Measurements from ENCODE around the gene C12orf56. TPM values are rescaled to one million over a fixed set of nuclear protein-coding genes. Genes with fewer than 3 reads are reported as not detected.
"Not testable (repeated sequence)": the region's sequence is repeated elsewhere in the genome, so short reads cannot be mapped to it uniquely, and the experiment has no call there.

C12orf56 gene
- total RNA-seq, 2 experiments from 2014 or later: not detected

DNA sequence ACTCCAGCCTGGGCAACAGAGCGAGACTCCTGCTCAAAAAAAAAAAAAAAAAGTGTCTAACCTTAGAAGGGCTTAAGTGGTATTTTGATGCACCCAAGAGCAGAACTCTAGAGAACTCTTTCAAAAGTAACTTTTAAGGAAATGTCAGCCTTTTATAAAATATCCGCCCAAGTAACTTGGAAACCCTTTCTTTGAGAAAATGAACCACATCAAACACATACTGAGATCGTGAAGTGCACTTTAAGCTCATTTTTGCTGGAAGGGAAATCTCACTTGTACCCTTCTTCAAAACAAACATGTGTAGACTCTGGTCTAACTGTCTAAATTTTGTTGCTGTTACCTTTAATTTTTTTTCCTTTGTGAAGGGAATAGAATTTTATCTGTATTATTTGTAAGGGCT, 5.5 kb downstream of the C12orf56 start:
- CTCF ChIA-PET: interaction anchor here (0.6 to 1.0 kb wide), 2 partner anchors 19 to 335 kb away, joined by 3 to 4 read pairs; partner anchors contain the start of gene XPOT
- no peak for DNase-seq
- no peaks in the 10 kb centered on the region for H3K27me3 Mint-ChIP-seq (ENCODE audit: low read depth)
- intact Hi-C loops (cut with micrococcal nuclease): loop anchor here (1.0 to 5.0 kb wide), 2 partner anchors 19 to 608 kb away; partner anchors contain the start of genes RXYLT1 and XPOT
- H3K4me3 Mint-ChIP-seq: no peak overlapping the region
- peaks cover 1% of the 10 kb centered on the region for H3K36me3 Mint-ChIP-seq (ENCODE audit: low read depth)
- H3K27ac Mint-ChIP-seq: peak overlapping the region; percentile 10
- H3K9me3 Mint-ChIP-seq: peaks cover 17% of the 10 kb centered on the region
- H3K4me1 Mint-ChIP-seq (ENCODE audit: low read depth): peaks cover 24% of the 10 kb centered on the region

DNA sequence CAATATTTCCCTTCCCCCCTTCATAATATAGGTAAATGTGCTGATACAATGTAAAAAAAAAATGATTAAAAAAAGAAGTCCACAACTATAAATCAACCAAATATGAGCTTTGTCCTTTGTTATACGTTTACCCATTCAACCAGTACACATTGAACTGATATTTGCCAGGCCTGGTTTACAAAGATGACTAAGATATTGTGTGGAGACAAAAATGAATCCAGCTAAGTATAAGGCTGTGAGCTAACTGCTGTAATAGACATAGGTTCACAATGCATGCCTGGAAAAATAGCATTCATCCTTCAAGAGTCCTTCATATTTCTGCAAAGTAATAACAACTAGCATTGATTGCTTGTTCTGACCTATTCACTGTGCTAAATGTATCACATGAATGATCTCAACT, 6.9 kb downstream of the C12orf56 start:
- Mint-ChIP-seq H3K36me3 (ENCODE audit: low read depth) (peaks cover 1% of the 10 kb centered on the region), H3K4me3 (no peak overlapping the region), H3K27ac (no peak overlapping the region), H3K27me3 (ENCODE audit: low read depth) (no peaks in the 10 kb centered on the region), H3K4me1 (ENCODE audit: low read depth) (peaks cover 24% of the 10 kb centered on the region), H3K9me3 (peaks cover 17% of the 10 kb centered on the region)
- intact Hi-C loops (cut with micrococcal nuclease): no loop called here
- DNase-seq: no peak
- CTCF ChIA-PET: no interaction called here

DNA sequence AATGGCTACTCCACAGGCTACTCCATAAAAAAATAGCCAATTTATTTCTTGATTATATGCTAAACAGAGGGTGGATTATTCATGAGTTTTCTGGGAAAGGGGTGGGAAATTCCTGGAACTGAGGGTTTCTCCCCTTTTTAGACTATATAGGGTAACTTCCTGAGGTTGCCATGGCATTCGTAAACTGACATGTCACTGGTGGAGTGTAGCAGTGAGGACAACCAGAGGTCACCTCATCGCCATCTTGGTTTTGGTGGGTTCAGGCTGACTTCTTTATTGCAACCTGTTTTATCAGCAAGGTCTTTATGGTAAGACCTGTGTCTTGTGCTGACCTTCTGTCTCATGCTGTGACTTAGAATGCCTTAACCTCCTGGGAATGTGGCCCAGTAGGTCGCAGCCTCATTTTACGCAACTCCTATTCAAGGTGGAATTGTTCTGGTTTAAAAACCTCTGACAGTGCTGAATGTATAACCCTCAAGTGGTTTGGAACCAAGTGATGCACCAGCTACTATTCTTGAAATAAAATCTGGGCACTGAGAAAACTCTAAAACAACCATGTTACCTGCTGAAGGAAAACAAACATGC, 27.7 kb downstream of the C12orf56 start:
- H3K27me3 Mint-ChIP-seq (ENCODE audit: low read depth): no peaks in the 10 kb centered on the region
- no peak overlapping the region for H3K4me3 Mint-ChIP-seq
- no peaks in the 10 kb centered on the region for H3K9me3 Mint-ChIP-seq
- intact Hi-C loops (cut with micrococcal nuclease): no loop called here
- H3K27ac Mint-ChIP-seq: no peak overlapping the region
- no peaks in the 10 kb centered on the region for H3K36me3 Mint-ChIP-seq (ENCODE audit: low read depth)
- CTCF ChIA-PET: no interaction called here
- no peak for DNase-seq
- H3K4me1 Mint-ChIP-seq (ENCODE audit: low read depth): no peaks in the 10 kb centered on the region

DNA sequence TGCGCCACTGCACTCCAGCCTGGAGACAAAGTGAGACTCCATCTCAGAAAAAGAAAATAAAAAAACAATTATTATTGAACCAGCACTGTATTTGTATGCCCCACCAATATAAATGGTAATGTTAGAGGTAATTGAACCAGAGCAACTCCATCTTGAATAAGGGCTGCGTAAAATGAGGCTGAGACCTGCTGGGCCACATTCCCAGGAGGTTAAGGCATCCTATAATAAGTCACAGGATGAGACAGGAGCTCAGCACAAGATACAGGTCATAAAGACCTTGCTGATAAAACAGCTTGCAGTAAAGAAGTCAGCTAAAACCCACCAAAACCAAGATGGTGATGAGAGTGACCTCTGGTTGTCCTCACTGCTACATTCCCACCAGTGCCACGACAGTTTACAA, 29.4 kb downstream of the C12orf56 start:
- H3K27me3 Mint-ChIP-seq (ENCODE audit: low read depth); H3K36me3 Mint-ChIP-seq (ENCODE audit: low read depth); H3K4me3 Mint-ChIP-seq; intact Hi-C loops (cut with micrococcal nuclease); H3K27ac Mint-ChIP-seq; H3K4me1 Mint-ChIP-seq (ENCODE audit: low read depth); H3K9me3 Mint-ChIP-seq; DNase-seq: not testable (repeated sequence)
- CTCF ChIA-PET: interaction anchor here (0.6 kb wide), 1 partner anchor 442 kb away, joined by 3 read pairs; no protein-coding TSS in a partner anchor

DNA sequence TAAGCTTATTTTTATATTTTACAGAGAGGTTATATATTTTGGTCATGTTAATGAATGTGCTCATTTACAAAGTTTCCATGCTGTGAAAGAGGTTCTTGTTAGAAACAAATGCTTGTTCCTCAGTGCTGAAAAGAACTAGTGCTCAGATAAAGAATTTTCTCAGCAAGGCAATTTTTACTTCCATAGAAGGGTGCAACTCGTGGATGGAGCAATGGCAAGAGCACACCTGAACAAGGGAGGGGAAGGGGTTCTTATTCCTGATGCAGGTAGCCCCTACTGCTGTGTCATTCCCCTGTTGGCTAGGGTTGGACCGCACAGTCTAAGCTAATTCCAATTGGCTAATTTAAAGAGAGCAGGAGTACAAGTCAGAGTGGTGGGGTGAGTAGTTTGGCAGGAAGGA, 34.3 kb downstream of the C12orf56 start:
- H3K9me3 Mint-ChIP-seq; H3K4me1 Mint-ChIP-seq (ENCODE audit: low read depth); H3K36me3 Mint-ChIP-seq (ENCODE audit: low read depth); DNase-seq; intact Hi-C loops (cut with micrococcal nuclease); H3K27ac Mint-ChIP-seq; H3K4me3 Mint-ChIP-seq; H3K27me3 Mint-ChIP-seq (ENCODE audit: low read depth): not testable (repeated sequence)
- CTCF ChIA-PET: interaction anchor here (0.5 kb wide), 1 partner anchor 174 kb away, joined by 3 read pairs; no protein-coding TSS in a partner anchor

DNA sequence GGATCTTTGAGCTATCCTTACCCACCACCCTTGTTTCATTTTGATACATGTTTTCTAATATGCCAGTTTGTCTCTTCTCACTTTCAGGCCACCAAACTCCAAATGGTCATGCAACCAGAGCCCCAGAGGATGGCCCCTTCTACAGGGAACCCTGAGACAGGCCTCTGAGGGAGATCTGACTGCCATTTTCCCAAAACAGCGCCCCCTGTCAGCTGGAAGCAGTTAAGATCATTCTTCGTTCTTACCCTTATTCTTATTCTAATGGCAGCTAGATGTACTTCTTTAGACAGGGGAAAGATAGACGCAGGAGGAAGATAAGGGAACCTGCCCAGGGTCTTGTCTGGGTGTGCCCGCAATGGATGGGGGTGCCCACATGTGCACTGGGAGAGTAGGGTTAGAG, 38.4 kb downstream of the C12orf56 start:
- H3K27ac Mint-ChIP-seq: no peak overlapping the region
- H3K9me3 Mint-ChIP-seq: peaks cover 19% of the 10 kb centered on the region
- intact Hi-C loops (cut with micrococcal nuclease): no loop called here
- CTCF ChIA-PET: interaction anchor here (0.7 kb wide), 2 partner anchors 14 to 92 kb away, joined by 3 read pairs; no protein-coding TSS in a partner anchor
- no peak for DNase-seq
- H3K27me3 Mint-ChIP-seq (ENCODE audit: low read depth): no peaks in the 10 kb centered on the region
- H3K4me3 Mint-ChIP-seq: no peak overlapping the region
- H3K4me1 Mint-ChIP-seq (ENCODE audit: low read depth): no peaks in the 10 kb centered on the region
- peaks cover 6% of the 10 kb centered on the region for H3K36me3 Mint-ChIP-seq (ENCODE audit: low read depth)

DNA sequence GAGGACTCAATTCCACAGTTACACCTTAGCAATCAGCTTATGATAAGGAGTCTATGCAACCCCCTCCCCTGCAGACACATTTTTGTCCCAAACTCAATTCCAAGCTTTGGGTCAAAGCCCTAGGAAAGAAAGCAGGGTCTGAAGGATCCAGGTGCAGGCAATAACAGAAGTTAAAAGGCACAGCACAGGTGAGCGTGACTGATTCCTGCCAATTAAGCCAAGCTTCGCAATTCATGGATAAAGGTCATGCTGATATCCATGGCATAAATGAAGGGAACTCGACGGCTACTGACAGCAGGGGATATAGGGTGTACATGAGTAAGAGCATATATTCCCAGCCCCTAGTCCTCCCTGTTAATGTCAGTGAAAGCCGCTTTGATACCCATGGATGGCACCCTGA, 39.3 kb downstream of the C12orf56 start:
- Mint-ChIP-seq H3K36me3 (ENCODE audit: low read depth) (peaks cover 2% of the 10 kb centered on the region), H3K4me1 (ENCODE audit: low read depth) (no peaks in the 10 kb centered on the region), H3K27ac (no peak overlapping the region), H3K9me3 (peaks cover 13% of the 10 kb centered on the region), H3K4me3 (no peak overlapping the region), H3K27me3 (ENCODE audit: low read depth) (no peaks in the 10 kb centered on the region)
- intact Hi-C loops (cut with micrococcal nuclease): no loop called here
- DNase-seq: no peak
- CTCF ChIA-PET: no interaction called here

DNA sequence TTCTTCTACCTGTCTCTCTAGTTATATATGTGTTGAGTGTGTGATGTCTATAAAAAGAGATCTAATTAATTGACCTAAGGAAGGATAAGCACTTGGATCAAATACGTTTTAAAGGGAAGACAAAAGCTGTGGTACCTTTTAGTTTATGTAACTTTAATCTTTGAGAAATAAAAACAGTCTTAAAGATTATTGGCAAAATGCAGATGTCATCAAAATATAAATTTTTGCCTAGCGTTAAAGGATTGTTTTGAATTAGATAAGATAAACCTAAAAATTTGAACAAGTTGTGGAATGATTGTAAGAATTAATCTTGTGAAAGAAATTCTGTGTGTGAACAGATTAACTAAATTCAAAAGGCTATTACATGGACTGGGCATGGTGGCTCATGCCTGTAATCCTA, 42.9 kb downstream of the C12orf56 start:
- Mint-ChIP-seq H3K27ac (no peak overlapping the region), H3K4me3 (no peak overlapping the region), H3K27me3 (ENCODE audit: low read depth) (no peaks in the 10 kb centered on the region), H3K4me1 (ENCODE audit: low read depth) (no peaks in the 10 kb centered on the region), H3K36me3 (ENCODE audit: low read depth) (peaks cover 2% of the 10 kb centered on the region), H3K9me3 (peaks cover 17% of the 10 kb centered on the region)
- DNase-seq: no peak
- intact Hi-C loops (cut with micrococcal nuclease): no loop called here
- CTCF ChIA-PET: no interaction called here

DNA sequence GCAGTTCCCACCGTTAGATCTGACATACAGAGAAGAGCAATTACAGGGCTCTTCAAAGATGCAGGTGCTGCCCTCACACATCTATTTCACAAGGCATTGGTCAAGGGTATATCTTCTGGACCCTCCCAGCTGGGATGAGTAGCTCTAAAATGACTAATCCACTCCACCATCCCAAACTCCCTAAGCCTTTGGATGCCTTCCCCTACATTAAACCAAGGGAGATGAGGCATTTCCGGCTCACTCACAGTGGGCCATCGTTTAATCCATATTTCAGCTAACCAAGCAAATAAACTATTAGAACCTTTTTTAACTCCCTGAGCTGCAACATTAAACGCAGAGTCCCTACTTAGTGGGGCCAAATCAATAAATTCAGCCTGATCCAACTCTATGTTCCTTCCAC, 45.9 kb downstream of the C12orf56 start:
- intact Hi-C loops (cut with micrococcal nuclease); H3K27me3 Mint-ChIP-seq (ENCODE audit: low read depth); DNase-seq; CTCF ChIA-PET; H3K4me3 Mint-ChIP-seq; H3K36me3 Mint-ChIP-seq (ENCODE audit: low read depth); H3K27ac Mint-ChIP-seq; H3K4me1 Mint-ChIP-seq (ENCODE audit: low read depth): not testable (repeated sequence)
- H3K9me3 Mint-ChIP-seq: peaks cover 14% of the 10 kb centered on the region

DNA sequence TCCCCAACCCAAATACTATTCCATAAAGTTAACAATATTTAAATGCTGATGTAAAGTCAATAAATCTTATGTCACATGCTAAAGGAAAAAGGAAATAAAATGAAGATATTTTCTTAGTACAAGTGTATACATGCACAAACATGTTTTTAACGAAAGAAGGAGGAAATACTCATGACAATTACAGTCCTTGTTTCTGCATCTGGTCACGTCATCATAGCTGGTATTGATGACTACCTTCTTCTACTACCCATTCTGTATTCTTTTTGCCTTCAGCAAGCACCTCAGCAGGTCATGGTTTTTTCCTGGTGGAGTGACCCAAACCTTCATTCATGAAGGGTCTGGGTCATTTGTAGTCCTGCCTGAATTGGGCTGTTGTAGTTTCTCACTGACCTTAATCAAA, 50.0 kb downstream of the C12orf56 start:
- H3K4me3 Mint-ChIP-seq; H3K27ac Mint-ChIP-seq; intact Hi-C loops (cut with micrococcal nuclease); H3K4me1 Mint-ChIP-seq (ENCODE audit: low read depth); H3K27me3 Mint-ChIP-seq (ENCODE audit: low read depth); H3K36me3 Mint-ChIP-seq (ENCODE audit: low read depth); DNase-seq; CTCF ChIA-PET: not testable (repeated sequence)
- H3K9me3 Mint-ChIP-seq: peaks cover 13% of the 10 kb centered on the region

DNA sequence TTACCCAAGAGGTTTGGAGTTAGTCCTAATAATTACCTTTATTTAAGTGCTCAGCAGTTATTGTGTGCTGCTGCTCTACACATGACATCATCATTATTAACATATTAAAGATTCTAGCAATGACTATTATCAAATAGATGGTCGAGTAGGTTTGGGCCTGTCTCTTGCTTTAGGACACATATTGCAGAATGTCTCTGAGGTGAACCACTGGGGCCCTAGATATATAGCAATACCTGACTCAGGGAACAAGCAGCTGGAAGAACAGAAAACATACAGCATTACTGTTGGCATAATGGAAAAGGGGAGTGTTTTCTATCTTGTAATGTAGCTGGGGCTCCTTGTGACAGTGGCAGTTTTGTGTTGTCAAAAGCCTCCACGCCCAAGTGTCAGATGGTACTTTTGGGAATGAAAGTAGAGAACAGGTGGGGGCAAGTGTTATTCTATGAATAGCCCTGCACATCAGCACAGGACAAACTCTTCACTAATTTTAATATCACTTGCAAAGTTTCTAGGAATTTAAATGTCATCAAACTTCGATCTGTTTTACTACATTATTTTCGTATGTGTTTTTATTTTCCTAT, 54.6 kb downstream of the C12orf56 start:
- Mint-ChIP-seq H3K27me3 (ENCODE audit: low read depth) (no peaks in the 10 kb centered on the region), H3K4me1 (ENCODE audit: low read depth) (no peaks in the 10 kb centered on the region), H3K4me3 (no peak overlapping the region), H3K9me3 (peaks cover 7% of the 10 kb centered on the region), H3K27ac (no peak overlapping the region), H3K36me3 (ENCODE audit: low read depth) (no peaks in the 10 kb centered on the region)
- CTCF ChIA-PET: no interaction called here
- intact Hi-C loops (cut with micrococcal nuclease): no loop called here
- DNase-seq: no peak

DNA sequence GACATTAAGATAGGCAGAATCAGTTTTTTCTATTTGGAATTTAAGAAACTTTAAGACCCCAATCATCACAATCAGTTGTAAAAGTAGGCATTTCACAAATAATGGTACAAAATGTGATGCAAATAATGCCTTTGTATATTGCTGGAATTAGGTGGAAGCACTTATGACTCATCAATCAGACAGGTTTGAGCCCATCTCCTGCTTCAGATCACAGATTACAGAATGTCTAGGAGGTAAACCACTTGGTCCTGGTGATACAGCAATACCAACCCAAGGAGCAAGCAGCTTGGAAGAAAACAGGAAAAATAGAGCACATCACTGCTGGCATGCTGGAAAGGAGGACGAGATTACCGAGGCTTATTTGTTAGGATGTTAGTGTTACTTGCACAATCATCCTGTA, 57.6 kb downstream of the C12orf56 start:
- Mint-ChIP-seq H3K27ac (no peak overlapping the region), H3K4me1 (ENCODE audit: low read depth) (no peaks in the 10 kb centered on the region), H3K36me3 (ENCODE audit: low read depth) (no peaks in the 10 kb centered on the region), H3K9me3 (no peaks in the 10 kb centered on the region), H3K27me3 (ENCODE audit: low read depth) (no peaks in the 10 kb centered on the region), H3K4me3 (no peak overlapping the region)
- intact Hi-C loops (cut with micrococcal nuclease): no loop called here
- CTCF ChIA-PET: no interaction called here
- no peak for DNase-seq

DNA sequence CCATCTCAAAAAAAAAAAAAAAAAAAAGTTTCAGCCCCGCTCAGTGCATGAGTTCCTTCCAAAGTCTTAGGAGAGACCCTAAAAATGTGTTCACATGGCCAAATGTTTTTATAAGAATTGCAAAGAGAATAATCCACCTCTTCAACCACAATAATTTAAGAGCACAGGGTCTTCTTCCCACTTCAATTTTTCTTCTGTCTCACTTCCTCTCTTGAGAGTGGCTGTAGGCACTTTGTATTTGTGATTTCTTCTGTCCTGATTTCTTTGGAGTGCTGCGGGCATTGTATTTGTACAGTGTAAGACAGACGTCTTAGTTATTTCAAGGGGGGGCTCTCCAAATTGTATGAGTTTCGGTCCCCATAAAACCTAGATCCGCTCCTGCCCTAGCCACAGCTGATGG, 58.3 kb downstream of the C12orf56 start:
- Mint-ChIP-seq H3K4me3 (no peak overlapping the region), H3K9me3 (no peaks in the 10 kb centered on the region), H3K27me3 (ENCODE audit: low read depth) (no peaks in the 10 kb centered on the region), H3K36me3 (ENCODE audit: low read depth) (no peaks in the 10 kb centered on the region), H3K27ac (no peak overlapping the region), H3K4me1 (ENCODE audit: low read depth) (no peaks in the 10 kb centered on the region)
- no peak for DNase-seq
- intact Hi-C loops (cut with micrococcal nuclease): no loop called here
- CTCF ChIA-PET: no interaction called here

All from activated naive CD4-positive, alpha-beta T cell treated with anti-CD3 and anti-CD28 coated beads for 36 hours (primary cell).